Measurements from ENCODE around the gene SCFD2.
"Not testable (repeated sequence)": the region's sequence is repeated elsewhere in the genome, so short reads cannot be mapped to it uniquely, and the experiment has no call there.

SCFD2 gene

DNA sequence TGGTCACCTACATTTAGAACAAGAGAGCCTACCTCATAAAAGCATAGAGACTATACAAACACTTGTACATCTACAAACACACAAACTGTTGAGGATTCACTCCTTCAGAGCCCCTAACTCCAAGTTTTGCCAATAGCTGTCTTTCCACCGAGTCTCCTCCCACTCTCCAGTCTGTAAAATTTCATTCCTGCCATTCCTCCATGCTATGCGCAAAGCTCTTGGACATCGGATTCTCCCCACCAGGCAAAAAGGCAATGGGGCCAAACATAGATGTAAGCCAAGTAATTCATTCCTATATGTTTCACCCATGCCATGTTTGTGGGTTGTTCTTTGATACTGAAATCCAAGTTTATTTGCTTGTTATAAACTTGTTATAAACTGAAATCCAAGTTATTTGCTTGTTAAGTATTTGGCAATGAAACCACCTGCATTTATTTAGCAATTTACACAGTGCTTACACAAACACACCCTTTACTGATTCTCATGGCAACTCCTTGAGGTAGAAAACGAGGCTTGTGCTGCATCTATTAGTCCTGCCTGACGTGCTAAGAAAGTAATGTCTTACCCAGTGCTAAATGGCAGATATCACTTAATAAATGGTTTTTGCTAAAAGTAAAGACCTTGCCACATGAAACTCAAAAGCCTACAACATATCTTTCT lies 91.1 kb downstream of the SCFD2 start:
- H3K4me3 ChIP-seq (ENCODE audit: low read depth, low read length), result no peak overlapping the region
- no peak for DNase-seq (ENCODE audit: low read depth)

DNA sequence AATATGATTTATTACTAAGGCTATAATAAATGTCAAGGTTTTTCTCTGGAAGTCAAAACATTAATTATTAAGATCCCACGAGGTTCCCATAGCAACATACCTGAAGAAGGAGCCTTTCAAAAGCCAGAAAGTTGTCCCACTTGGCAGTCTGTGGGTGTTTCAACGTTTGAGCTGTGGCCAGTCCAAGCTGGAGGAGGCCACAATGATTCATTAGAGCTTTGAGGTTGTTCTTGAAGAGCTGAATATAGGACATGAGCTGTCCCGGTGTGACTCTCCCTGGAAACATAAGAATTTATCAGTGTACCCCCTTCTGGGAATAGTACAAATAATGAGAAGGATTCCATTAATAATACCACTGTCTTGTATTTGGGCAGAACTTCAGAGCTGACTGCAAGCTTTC lies 92.1 kb downstream of the SCFD2 start:
- no peak overlapping the region for H3K4me3 ChIP-seq (ENCODE audit: low read depth, low read length)
- peak; percentile 43 for DNase-seq (ENCODE audit: low read depth)

DNA sequence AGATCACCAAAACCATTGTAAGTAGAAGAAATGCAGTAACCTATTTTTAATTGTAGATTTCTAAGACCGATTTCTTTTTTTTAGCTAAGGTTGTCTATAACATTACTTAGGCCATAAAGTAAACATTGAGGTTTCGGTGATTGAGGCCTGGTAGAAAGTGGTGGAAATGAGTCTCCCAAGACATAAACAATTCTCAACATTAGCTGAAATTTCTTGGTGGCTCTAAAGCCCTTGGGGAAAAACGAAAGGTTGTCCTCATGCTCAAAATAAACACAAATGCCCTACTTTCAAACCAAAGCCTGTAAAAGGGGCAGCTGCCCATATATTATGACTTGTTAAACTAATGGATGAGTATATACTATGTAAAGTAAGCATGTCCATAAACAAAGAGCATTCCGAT lies 98.8 kb downstream of the SCFD2 start:
- DNase-seq (ENCODE audit: low read depth), result no peak
- no peak overlapping the region for H3K4me3 ChIP-seq (ENCODE audit: low read depth, low read length)

DNA sequence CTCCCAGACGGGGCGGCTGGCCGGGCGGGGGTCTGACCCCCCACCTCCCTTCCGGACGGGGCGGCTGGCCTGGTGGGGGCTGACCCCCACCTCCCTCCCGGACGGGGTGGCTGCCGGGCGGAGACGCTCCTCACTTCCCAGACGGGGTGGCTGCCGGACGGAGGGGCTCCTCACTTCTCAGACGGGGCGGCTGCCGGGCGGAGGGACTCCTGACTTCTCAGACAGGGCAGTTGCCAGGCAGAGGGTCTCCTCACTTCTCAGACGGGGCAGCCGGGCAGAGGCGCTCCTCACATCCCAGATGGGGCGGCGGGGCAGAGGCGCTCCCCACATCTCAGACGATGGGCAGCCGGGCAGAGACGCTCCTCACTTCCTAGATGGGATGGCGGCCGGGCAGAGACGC lies 109.9 kb downstream of the SCFD2 start:
- not testable (repeated sequence) for DNase-seq (ENCODE audit: low read depth); H3K4me3 ChIP-seq (ENCODE audit: low read depth, low read length)

DNA sequence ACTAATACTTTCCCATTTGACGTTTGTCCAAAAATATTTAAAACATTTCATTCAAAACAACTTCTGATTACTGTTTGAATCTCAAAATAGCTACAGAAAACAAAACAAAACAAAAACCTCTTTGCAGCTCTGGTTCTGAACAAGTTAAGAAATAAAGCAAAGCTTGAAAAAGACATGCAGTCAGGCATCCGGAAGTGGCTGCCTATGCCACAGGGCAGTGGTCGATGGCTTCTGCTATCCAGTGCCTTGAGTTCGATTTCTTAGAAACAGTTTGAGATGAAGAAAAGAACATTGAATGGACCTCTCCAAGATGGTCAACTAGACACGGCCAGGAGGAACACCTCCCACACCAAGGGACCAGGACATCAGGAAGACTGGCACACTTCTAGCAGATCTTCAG lies 125.3 kb downstream of the SCFD2 start:
- no peak for DNase-seq (ENCODE audit: low read depth)
- no peak overlapping the region for H3K4me3 ChIP-seq (ENCODE audit: low read depth, low read length)

DNA sequence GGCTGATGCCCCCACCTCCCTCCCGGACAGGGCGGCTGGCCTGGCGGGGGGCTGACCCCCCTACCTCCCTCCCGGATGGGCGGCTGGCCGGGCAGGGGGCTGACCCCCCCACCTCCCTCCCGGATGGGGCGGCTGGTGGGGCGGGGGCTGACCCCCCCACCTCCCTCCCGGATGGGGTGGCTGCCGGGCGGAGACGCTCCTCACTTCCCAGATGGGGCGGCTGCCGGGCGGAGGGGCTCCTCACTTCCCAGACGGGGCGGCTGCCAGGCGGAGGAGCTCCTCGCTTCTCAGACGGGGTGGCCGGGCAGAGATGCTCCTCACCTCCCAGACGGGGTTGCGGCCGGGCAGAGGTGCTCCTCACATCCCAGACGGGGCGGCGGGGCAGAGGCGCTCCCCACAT lies 127.5 kb downstream of the SCFD2 start:
- not testable (repeated sequence) for H3K4me3 ChIP-seq (ENCODE audit: low read depth, low read length); DNase-seq (ENCODE audit: low read depth)

DNA sequence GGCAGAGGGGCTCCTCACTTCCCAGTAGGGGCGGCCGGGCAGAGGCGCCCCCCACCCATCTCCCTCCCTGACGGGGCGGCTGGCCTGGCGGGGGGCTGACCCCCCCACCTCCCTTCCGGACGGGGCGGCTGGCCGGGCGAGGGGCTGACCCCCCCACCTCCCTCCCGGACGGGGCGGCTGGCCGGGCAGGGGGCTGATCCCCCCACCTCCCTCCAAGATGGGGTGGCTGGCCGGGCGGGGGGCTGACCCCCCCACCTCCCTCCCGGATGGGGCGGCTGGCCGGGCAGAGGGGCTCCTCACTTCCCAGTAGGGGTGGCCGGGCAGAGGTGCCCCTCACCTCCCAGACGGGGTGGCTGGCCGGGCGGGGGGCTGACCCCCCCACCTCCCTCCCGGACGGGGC lies 128.1 kb downstream of the SCFD2 start:
- H3K4me3 ChIP-seq (ENCODE audit: low read depth, low read length); DNase-seq (ENCODE audit: low read depth): not testable (repeated sequence)

DNA sequence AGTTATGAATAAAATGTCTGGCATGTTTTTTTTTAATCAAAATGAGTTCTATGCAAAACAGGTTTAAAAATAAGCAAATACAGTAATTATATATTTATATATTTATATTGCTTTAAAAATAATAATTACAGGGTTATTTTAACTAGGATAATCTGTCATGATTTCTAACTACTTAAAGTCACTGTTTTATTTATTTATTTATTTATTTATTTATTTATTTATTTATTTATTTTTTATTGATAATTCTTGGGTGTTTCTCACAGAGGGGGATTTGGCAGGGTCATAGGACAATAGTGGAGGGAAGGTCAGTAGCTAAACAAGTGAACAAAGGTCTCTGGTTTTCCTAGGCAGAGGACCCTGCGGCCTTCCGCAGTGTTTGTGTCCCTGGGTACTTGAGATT lies 129.2 kb downstream of the SCFD2 start:
- DNase-seq (ENCODE audit: low read depth); H3K4me3 ChIP-seq (ENCODE audit: low read depth, low read length): not testable (repeated sequence)

DNA sequence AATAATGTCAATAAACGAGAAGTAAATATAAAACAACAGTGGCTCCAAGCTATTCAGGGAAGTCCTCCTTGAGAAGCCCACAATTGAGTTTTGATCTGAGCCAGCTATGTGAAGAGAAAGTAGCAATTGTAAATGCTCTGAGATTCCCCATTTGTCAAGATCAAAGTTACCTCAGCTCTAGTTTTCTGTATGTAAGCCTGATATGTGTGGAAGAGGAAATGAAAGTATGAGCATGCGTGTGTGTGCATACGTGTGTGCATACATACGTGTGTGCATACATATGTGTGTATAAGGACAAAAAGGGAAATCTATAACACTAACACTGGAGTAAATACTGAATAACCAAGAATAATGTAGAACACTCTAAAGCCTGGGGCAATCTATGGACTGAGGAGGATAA lies 130.3 kb downstream of the SCFD2 start:
- DNase-seq (ENCODE audit: low read depth), result no peak
- no peak overlapping the region for H3K4me3 ChIP-seq (ENCODE audit: low read depth, low read length)

DNA sequence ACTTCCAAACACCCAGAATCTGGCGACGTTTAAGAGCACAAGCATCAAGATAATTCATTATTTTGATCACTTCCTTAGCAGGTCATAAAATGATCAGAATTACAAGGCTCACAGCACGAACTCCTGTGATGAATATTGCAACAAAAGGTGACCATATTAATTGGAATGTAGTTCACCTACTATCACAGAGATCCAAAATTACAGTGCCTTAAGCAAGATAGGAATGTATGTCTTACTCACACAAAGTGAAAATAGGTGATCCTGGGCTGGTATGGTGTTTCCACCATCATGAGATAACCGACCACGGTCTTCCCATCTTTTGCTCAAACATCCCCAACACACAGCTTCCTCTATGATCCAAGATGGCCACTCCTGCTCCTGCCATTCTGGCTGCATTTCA lies 131.2 kb downstream of the SCFD2 start:
- DNase-seq (ENCODE audit: low read depth), result no peak
- no peak overlapping the region for H3K4me3 ChIP-seq (ENCODE audit: low read depth, low read length)

DNA sequence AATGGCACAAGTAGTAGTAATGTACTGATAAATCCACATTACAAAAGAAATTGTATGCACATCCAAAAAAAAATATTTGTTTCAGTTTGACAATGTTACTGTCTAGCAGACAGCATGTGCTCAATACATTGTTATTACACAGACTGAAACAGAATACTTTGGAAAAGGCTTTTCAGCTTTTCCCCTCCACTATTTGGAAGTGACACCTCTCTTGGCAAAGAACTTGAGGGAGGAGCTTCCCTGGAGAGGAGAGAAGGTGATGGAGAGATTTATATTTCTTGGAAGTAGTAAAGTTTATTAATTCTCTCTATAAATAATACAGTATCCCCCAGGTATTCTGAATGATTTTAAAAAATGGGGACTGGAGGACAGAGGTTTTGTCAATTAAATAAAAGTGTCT lies 131.8 kb downstream of the SCFD2 start:
- no peak for DNase-seq (ENCODE audit: low read depth)
- H3K4me3 ChIP-seq (ENCODE audit: low read depth, low read length), result no peak overlapping the region

DNA sequence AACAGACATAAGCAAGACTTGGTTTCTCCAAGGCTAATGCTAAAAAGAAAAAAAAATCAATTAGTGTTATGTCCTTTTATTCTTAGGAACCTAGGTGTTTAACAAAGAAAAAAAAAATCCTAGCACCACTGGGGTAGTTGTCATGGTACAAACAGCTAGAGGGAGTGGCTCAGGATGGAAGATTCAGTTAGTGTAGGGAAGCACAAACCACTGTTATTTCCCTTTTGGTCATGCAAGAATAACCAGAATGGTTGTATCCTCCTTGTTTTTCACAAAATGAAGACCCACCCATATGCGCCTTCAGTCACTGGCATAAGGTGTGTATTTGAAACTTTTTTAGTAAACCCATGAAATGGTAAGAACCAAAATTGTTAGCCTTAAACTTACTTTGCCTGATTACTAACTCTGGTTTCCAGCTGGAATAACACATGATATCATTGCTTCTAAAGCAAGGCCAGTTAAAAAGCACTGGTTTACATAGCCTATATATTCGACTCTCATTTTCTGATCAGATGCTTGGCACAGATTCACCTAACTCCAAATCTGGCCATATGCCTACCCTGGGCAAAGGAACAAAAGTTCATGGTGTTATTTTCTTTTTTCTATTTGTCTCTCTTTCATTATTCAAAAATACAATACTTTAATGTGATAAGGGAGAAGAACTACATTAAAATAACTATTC lies 132.6 kb downstream of the SCFD2 start:
- H3K4me3 ChIP-seq (ENCODE audit: low read depth, low read length), result no peak overlapping the region
- peak; percentile 42 for DNase-seq (ENCODE audit: low read depth)

DNA sequence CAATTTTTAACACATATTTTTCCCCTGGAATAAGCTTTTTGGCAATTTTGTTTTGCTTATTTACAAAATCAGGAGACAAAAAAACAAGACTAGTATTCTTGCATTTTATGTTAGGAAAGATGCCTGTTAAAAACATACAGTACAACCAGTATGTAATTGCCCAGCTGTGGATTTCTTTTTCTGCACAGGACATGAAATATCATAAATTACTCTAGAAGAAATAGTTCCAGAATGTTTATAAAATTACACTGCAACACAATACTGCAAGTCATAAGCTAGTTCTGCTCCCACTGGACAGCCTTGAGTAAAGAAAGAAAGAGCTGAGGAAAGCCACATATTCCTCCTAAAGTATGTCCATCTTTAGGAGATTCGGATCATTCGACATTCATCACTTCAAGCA lies 133.5 kb downstream of the SCFD2 start:
- DNase-seq (ENCODE audit: low read depth), result no peak
- H3K4me3 ChIP-seq (ENCODE audit: low read depth, low read length), result no peak overlapping the region

DNA sequence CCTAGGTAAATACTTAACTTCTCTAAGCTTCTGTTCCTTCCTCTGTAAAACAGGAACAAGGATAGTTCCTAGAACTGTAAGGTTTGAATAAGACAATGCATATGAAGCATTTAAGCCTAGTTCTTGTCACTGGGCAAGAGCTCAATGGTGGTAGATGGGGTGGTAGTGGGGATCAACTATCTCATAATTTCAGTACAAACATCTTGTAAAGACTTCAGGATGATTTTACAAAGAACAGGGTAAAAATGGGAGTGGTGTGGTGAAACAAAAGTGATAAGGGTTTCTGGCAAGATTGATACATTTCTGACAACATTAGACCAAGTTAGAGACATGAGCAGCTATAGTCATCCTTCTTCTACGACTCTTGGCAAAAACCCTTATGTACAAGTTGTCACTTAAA lies 137.8 kb downstream of the SCFD2 start:
- H3K4me3 ChIP-seq (ENCODE audit: low read depth, low read length), result no peak overlapping the region
- DNase-seq (ENCODE audit: low read depth), result no peak

DNA sequence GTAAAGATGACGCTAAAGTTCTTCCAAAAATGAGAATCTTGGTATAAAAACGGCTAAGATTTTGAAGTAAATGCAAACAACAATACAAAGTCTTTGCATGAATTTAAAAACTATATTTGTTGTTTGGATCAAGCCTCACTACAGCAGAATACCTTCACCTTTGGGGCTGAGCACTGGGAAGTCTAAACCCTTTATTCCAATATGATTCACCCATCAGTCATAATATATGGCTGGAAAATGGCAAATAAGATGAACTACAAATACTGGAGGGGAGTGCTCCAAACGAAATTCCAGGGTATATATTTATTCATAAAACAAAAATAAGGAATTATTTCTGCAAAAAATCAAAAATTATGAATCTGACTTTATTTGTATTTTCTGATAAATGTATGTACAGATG lies 138.4 kb downstream of the SCFD2 start:
- no peak overlapping the region for H3K4me3 ChIP-seq (ENCODE audit: low read depth, low read length)
- DNase-seq (ENCODE audit: low read depth), result no peak

DNA sequence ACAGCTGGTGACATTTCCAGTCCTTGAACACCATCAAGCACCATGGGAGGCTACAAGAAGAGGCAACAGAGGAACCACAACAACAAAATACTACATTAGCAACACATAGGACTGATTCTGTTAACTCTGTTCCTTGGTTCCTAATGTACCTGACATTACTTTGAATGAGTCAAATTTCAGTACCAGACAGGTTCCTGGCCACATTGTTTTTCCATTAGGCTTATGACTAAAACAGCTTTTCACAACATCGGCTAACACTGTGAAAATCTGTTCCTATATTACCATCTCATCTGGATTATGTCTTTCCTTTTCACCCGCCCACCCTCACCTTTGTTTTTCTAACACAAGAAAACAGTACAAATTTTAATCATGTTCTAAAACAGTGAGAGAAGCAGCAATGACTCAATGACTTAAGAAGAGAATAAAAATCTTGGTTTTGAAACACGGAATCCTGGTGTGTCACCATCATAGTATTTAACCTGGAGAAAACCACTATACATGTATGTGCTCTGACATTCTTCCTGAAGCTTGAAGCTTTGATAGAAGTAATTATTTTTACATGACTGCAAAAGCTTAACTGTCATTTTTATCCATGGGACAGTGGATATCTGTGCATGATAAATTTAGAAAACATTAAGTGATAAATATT lies 143.9 kb downstream of the SCFD2 start:
- no peak overlapping the region for H3K4me3 ChIP-seq (ENCODE audit: low read depth, low read length)
- DNase-seq (ENCODE audit: low read depth), result no peak

DNA sequence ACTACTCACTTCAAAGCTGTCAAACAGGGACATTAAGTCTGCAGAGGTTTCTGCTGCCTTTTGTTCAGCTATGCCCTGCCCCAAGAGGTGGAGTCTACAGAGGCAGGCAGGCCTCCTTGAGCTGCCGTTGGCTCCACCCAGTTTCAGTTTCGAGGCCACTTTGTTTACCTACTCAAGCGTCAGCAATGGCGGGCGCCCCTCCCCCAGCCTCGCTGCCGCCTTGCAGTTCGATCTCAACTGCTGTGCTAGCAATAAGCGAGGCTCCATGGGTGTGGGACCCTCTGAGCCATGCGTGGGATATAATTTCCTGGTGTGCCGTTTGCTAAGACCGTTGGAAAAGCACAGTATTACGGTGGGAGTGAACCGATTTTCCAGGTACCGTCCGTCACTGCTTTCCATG lies 146.7 kb downstream of the SCFD2 start:
- not testable (repeated sequence) for H3K4me3 ChIP-seq (ENCODE audit: low read depth, low read length)

DNA sequence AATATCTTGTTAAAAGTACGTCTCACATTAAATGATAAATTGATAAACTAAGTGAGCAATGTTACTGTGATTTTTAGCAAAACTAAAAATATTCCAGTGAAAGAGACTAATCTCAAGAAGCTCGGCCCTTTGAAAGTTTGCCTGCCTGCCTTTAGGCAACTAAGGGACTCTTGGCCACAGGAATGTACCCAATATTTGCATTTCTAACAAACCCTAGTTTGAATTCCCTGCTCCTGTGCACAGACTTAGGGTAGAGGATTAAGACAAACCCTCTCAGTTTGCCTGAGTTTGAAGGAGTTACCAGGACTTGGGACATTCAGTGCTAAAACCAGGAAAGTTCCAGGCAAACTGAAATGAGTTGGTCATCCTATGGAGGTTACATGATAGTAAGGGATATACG lies 157.1 kb downstream of the SCFD2 start:
- DNase-seq (ENCODE audit: low read depth), result no peak
- H3K4me3 ChIP-seq (ENCODE audit: low read depth, low read length), result no peak overlapping the region

More for the DNA sequence above, 146.7 kb downstream of the SCFD2 start:
- not testable (repeated sequence) for DNase-seq (ENCODE audit: low read depth)

DNA sequence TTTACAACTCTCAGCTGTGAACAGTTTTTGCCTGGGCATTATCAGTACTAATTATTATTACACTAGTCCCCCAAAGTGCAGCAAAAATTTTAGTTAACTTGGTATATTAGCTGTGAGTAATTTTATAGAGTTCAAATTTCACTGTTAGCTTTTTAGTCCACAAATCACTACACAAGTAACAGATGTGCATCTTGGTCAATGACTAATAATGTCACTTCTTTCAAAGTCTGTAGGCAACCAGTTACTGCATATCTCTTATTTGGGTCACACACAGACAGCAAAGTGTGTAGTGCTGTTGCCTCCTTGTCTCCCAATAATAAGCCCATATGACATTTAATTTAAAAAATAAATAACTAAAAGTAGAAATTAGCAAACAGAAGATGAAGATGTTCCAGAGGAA lies 159.9 kb downstream of the SCFD2 start:
- no peak overlapping the region for H3K4me3 ChIP-seq (ENCODE audit: low read depth, low read length)
- DNase-seq (ENCODE audit: low read depth), result no peak

DNA sequence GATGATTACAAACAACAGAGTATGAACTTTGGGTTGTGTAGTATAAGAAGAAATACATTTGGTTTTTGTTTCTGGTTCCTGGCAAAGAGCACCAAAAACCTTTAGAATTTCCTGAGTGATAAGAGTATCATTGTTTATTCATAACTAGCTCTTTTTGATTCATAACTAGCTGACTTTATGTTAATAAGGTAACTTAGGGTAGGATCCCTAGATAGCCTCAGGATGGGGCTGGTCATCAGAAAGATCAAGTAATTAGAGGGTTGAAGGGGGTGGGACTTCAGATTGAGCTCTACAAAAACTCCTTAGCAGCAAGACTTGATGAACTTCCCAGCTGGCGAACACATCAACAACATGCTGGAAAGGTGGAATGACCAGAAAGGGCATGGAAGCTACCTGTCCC lies 166.5 kb downstream of the SCFD2 start:
- DNase-seq (ENCODE audit: low read depth), result no peak
- no peak overlapping the region for H3K4me3 ChIP-seq (ENCODE audit: low read depth, low read length)

DNA sequence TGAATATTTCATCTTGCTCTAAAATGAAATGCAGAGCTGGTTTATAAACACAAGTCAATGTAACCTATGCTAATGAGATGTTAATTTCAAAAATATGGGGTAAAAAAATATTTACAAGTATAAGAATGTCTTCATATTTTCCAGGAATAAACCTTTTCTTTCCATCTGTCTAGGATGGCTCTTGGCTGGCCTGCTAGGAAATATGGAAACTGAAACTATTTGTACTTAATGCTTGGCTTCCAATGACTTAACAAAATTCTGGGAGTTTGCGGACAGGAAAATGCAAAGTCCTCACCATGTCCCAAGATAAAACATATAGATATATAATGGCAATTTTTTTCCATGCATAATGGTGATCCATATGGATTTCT lies 168.1 kb downstream of the SCFD2 start:
- no peak overlapping the region for H3K4me3 ChIP-seq (ENCODE audit: low read depth, low read length)

More for the DNA sequence above, 168.1 kb downstream of the SCFD2 start:
- DNase-seq (ENCODE audit: low read depth), result no peak
